ENCODE results near the gene NR2C2. TPM values are rescaled to one million over a fixed set of nuclear protein-coding genes. Genes with fewer than 3 reads are reported as not detected.
A peak's percentile ranks its signal among the peaks of the same experiment; 100 is the strongest.

Gene NR2C2
- total RNA-seq, 1 donor from 2014 or later = 43.6 TPM

GRCh38 chr3:14925729-14926591 lies 21.4 kb upstream of the NR2C2 start:
- Mint-ChIP-seq H3K27ac (no peak overlapping the region), H3K9me3 (no peaks in the 10 kb centered on the region), H3K4me1 (ENCODE audit: unreplicated experiment) (peaks cover 3% of the 10 kb centered on the region), H3K27me3 (peaks cover 21% of the 10 kb centered on the region), H3K4me3 (no peak overlapping the region), H3K36me3 (no peaks in the 10 kb centered on the region)
- DNase-seq (ENCODE audit: extremely low spot score, unreplicated experiment) = no peak
- TF ChIP-seq, protein P1, sequence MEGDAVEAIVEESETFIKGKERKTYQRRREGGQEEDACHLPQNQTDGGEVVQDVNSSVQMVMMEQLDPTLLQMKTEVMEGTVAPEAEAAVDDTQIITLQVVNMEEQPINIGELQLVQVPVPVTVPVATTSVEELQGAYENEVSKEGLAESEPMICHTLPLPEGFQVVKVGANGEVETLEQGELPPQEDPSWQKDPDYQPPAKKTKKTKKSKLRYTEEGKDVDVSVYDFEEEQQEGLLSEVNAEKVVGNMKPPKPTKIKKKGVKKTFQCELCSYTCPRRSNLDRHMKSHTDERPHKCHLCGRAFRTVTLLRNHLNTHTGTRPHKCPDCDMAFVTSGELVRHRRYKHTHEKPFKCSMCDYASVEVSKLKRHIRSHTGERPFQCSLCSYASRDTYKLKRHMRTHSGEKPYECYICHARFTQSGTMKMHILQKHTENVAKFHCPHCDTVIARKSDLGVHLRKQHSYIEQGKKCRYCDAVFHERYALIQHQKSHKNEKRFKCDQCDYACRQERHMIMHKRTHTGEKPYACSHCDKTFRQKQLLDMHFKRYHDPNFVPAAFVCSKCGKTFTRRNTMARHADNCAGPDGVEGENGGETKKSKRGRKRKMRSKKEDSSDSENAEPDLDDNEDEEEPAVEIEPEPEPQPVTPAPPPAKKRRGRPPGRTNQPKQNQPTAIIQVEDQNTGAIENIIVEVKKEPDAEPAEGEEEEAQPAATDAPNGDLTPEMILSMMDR (conservative IDR thresholded peaks at IDR 0.05) = peak; percentile 87

DNA sequence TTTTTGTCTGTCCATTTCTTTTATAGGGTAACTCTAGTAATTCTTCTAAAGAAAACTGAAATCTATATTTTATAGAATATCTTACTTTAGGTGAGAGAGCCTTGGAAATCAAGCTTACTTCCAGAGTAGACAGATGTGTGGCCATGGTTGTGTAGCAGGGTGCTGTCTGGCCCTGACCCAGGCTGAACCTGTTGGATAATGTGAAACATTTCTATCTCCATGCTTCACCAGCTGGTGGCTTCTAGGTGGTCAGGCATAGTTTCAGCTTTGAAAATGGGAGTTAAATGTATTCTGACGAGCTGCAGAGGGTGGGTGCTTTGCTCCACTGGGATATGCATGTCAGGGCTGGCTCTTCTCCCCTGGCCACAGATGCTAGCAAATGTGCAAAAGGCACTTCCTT lies 20.8 kb upstream of the NR2C2 start:
- Mint-ChIP-seq H3K27ac (no peak overlapping the region), H3K4me1 (ENCODE audit: unreplicated experiment) (no peaks in the 10 kb centered on the region), H3K27me3 (peaks cover 18% of the 10 kb centered on the region), H3K4me3 (no peak overlapping the region), H3K9me3 (no peaks in the 10 kb centered on the region), H3K36me3 (no peaks in the 10 kb centered on the region)
- DNase-seq (ENCODE audit: extremely low spot score, unreplicated experiment) = no peak
- TF ChIP-seq, protein P1 (conservative IDR thresholded peaks at IDR 0.05) = no peak

DNA sequence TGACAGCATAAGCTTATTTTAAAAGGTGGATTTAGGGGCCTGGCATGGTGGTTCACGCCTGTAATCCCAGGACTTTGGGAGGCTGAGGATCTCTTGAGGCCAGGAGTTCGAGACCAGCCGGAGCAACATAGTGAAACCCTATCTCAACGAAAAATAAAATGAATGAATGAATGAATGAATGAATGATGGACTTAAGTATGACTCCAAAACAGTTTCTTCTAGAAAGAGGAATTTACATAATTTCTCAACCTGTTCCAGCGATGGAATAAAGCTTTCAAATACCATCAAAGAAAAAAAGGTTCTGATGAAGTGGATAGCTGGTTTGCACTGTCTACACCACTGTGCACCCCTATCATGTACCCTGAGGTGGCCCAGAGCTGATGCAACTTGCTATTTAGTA lies 20.1 kb upstream of the NR2C2 start:
- TF ChIP-seq, protein P1 (conservative IDR thresholded peaks at IDR 0.05) = no peak
- Mint-ChIP-seq H3K4me3 (no peak overlapping the region), H3K4me1 (ENCODE audit: unreplicated experiment) (no peaks in the 10 kb centered on the region), H3K36me3 (no peaks in the 10 kb centered on the region), H3K9me3 (no peaks in the 10 kb centered on the region), H3K27ac (no peak overlapping the region), H3K27me3 (peaks cover 18% of the 10 kb centered on the region)
- no peak for DNase-seq (ENCODE audit: extremely low spot score, unreplicated experiment)

- Mint-ChIP-seq H3K4me3 (no peak overlapping the region), H3K27me3 (peaks cover 11% of the 10 kb centered on the region), H3K27ac (no peak overlapping the region), H3K36me3 (no peaks in the 10 kb centered on the region), H3K9me3 (no peaks in the 10 kb centered on the region), H3K4me1 (ENCODE audit: unreplicated experiment) (peaks cover 18% of the 10 kb centered on the region)
- no peak for DNase-seq (ENCODE audit: extremely low spot score, unreplicated experiment)
- TF ChIP-seq, protein P1 (conservative IDR thresholded peaks at IDR 0.05) = no peak
These were observed 17.9 kb upstream of the NR2C2 start for GRCh38 chr3:14929310-14930074.

DNA sequence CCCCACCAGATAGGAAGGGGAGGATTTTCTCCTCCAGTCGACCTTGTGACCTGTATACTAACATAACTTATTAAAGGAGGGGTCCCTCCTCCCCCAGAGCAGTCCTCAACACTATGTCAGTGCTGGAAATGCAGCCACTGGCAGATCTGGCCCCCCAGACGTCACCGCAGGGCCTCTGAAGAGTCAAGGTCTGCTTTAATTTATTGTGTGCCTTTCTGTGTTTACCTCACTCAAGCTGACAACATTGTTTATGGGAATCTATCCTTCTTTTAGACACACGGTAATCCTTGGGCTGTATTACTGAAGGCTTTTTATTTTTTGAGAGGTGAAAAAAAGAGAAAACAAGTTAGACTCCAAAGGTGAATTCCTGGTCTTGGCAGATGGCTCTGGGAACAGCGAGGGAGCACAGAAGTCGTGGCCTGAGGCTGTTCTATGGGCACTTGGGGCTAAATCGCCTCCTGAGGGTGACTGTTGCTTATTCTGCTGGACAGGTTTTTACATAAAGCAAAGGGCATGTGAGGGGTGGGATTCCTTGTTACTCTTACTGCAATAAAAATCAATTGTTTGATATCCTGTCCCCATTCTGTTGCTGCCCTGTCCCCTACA lies 13.5 kb upstream of the NR2C2 start:
- TF ChIP-seq, protein P1 (conservative IDR thresholded peaks at IDR 0.05) = no peak
- Mint-ChIP-seq H3K27me3 (peaks cover 7% of the 10 kb centered on the region), H3K36me3 (no peaks in the 10 kb centered on the region), H3K4me3 (peak overlapping the region; percentile 31), H3K4me1 (ENCODE audit: unreplicated experiment) (peaks cover 18% of the 10 kb centered on the region), H3K9me3 (no peaks in the 10 kb centered on the region), H3K27ac (peak overlapping the region; percentile 77)
- no peak for DNase-seq (ENCODE audit: extremely low spot score, unreplicated experiment)

All from type B pancreatic cell (in vitro differentiated cells).